ENCODE data around the gene KIF3C. TPM values are rescaled to one million over a fixed set of nuclear protein-coding genes. Genes with fewer than 3 reads are reported as not detected.

Gene KIF3C
- total and polyA plus RNA-seq, 2 experiments from 2014 or later: 8.4 to 10.9 TPM

DNA sequence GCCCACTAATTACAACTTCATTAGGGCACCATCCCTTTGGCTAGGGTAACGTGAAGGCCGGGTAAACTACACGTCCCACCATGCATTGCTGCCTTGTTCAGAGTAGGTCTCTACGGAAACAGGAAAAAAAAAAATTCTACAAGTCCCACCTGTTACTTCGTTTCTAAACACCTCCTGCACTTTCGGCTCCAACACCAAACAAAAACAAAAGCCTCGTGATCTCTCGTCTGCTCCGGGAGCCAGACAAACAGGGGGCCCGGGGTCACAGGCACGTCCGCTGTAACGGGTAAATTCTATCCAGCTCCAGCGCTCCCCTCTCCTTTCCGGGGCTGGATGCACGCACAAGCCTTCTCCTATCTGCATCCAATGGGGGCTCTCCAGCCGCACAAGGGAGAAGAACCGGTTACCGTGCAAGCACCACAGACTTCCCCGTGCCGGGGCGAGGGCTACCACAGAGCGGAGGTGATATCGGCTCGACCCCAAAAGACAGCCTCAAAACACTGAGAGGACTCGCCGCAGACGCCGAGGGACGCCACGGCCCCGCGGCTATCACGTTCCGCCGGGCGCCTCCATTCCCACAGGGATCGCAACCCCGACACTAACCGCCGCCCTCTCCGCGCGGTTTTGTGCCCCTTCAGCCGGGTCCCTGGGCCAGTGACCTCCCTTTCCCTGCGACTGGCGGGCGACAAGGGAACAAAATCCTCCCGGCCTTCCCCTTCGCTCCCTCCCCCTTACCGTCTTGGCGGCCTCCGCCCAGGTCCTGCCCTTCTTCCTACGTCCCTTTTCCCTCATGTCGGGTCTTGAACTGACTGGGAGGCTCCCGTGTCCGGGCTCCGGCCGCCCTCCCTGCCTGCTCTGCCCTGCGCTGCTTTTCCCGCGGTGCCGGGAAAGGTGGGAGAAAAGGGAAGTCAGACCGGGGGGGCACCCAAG lies 104.6 kb downstream of the KIF3C start:
- Histone ChIP-seq H3K4me2 (peak overlapping the region; percentile 76), H3K4me3 (peak overlapping the region; percentile 93), H4K20me1 (ENCODE audit: insufficient read depth, poor library complexity, severe bottlenecking) (peaks cover 27% of the 10 kb centered on the region), H3K4me1 (ENCODE audit: insufficient read depth) (no peaks in the 10 kb centered on the region), H3K27me3 (no peaks in the 10 kb centered on the region), H2AFZ (peak overlapping the region; percentile 80), H3K27ac (peak overlapping the region; percentile 93), H3K79me2 (peaks cover 46% of the 10 kb centered on the region), H3K9me2 (replicated peaks; ENCODE audit: insufficient read depth) (no peaks in the 10 kb centered on the region), H3K9me3 (ENCODE audit: low read depth) (no peaks in the 10 kb centered on the region), H3K36me3 (replicated peaks; ENCODE audit: insufficient read depth, low read depth) (no peaks in the 10 kb centered on the region)
- TF ChIP-seq EZH2phosphoT487 (IDR thresholded peaks at IDR 0.05; ENCODE audit: low read depth, severe bottlenecking, unreplicated experiment) (no peak), EZH2 (IDR thresholded peaks at IDR 0.05; ENCODE audit: borderline replicate concordance) (no peak)
- peak; percentile 58 for DNase-seq (ENCODE audit: low spot score)
- 1% methylated on average over 39 of the region's 64 CpGs for WGBS (ENCODE audit: low lambda C conversion rate, missing lambda C conversion rate)

Small RNA genes lying within 50 kb of the gene (small RNA-seq; reads per million reads assigned to genes)
- gene NDUFB4P4: not detected
- not detected for gene UQCRHP2

Other genes starting within 250 kb of the KIF3C start
- 13.3 and 15.3 TPM in 2 replicates for gene ASXL2, start 104.0 kb downstream of the KIF3C start, total RNA-seq
- gene ASXL2, start 104.0 kb downstream of the KIF3C start, polyA plus RNA-seq: 4.3 and 5.8 TPM in 2 replicates
- 110 and 122 TPM in 2 replicates for gene RAB10, start 51.6 kb upstream of the KIF3C start, total RNA-seq
- 100 and 107 TPM in 2 replicates for gene RAB10, start 51.6 kb upstream of the KIF3C start, polyA plus RNA-seq
- gene GAREM2, start 190.6 kb upstream of the KIF3C start, total RNA-seq: 4.7 TPM in 2 replicates
- 5.1 and 9.1 TPM in 2 replicates for gene GAREM2, start 190.6 kb upstream of the KIF3C start, polyA plus RNA-seq

Measured in hepatocyte (in vitro differentiated cells).